Measurements from ENCODE around the gene CHAD.
"Not testable (repeated sequence)": the region's sequence is repeated elsewhere in the genome, so short reads cannot be mapped to it uniquely, and the experiment has no call there.

- TF ChIP-seq POLR2A, CTCF (IDR thresholded peaks at IDR 0.05): not testable (repeated sequence)
These were observed 7.3 kb upstream of the CHAD start for GRCh38 chr17:50475775-50476544.

Measured in lower leg skin (tissue), 3 donors.